GM21576 (cell line): ENCODE results near the gene OPA3.

ENCODE experiments used
- ATAC-seq: cut with Tn5 transposase; IDR thresholded peaks from one replicate; pipeline ENCODE4 v1.9.1; 2021; ENCODE audit warnings: mild to moderate bottlenecking, moderate library complexity; ENCODE audit not compliant: unreplicated experiment

Gene OPA3

GRCh38 chr19:45484273-45484945 is 100.2 kb downstream of the OPA3 start:
- no peak for ATAC-seq

GRCh38 chr19:45483033-45483432 is 101.6 kb downstream of the OPA3 start:
- ATAC-seq = no peak

GRCh38 chr19:45478454-45479238 is 106.0 kb downstream of the OPA3 start:
- ATAC-seq = peak; percentile 71

- no peak for ATAC-seq
These were observed 106.7 kb downstream of the OPA3 start for GRCh38 chr19:45477713-45478453.
